22Rv1 (cell line): ENCODE data around the gene TRDMT1.

Experiments used
- H3K27ac ChIP-seq: fragments of 450-650 bp; 2 replicates; pipeline ENCODE4 v1.5.1; 2017
- CTCF ChIP-seq: fragments of 450-650 bp; IDR thresholded peaks from 2 replicates; pipeline ENCODE4 v1.5.1; 2017; ENCODE audit warnings: mild to moderate bottlenecking
- ZFX ChIP-seq: fragments of 450-650 bp; IDR thresholded peaks from 2 replicates; pipeline ENCODE4 v1.6.1; 2017; ENCODE audit warnings: antibody characterized with exemption, borderline replicate concordance

The TRDMT1 gene

GRCh38 chr10:17113889-17114540 is 87.5 kb downstream of the TRDMT1 start:
- TF ChIP-seq CTCF (no peak), ZFX (no peak)
- H3K27ac ChIP-seq = no peak overlapping the region

- no peak for TF ChIP-seq CTCF
- no peak for TF ChIP-seq ZFX
- no peak overlapping the region for H3K27ac ChIP-seq
Measured at GRCh38 chr10:17113346-17113745, 88.1 kb downstream of the TRDMT1 start.

- TF ChIP-seq ZFX = no peak
- H3K27ac ChIP-seq = no peak overlapping the region
Measured at GRCh38 chr10:17112566-17112965, 88.9 kb downstream of the TRDMT1 start.

GRCh38 chr10:17109475-17110207 is 91.8 kb downstream of the TRDMT1 start:
- no peak overlapping the region for H3K27ac ChIP-seq
- no peak for TF ChIP-seq ZFX
- TF ChIP-seq CTCF = no peak

- TF ChIP-seq CTCF (no peak), ZFX (no peak)
- H3K27ac ChIP-seq = no peak overlapping the region
Measured at GRCh38 chr10:17109046-17109445, 92.4 kb downstream of the TRDMT1 start.

- no peak overlapping the region for H3K27ac ChIP-seq
- no peak for TF ChIP-seq CTCF
- no peak for TF ChIP-seq ZFX
Measured at GRCh38 chr10:17106991-17107390, 94.5 kb downstream of the TRDMT1 start.

GRCh38 chr10:17101910-17102266 is 99.6 kb downstream of the TRDMT1 start:
- TF ChIP-seq CTCF (no peak), ZFX (no peak)
- H3K27ac ChIP-seq = no peak overlapping the region
